RPMI8226 (cell line): ENCODE results near the gene DOK4.

ENCODE experiments used
- DNase-seq: peaks from one replicate; pipeline ENCODE4 v3.0.0-alpha.2; 2015

Gene DOK4

GRCh38 chr16:57518922-57519321 lies 32.6 kb upstream of the DOK4 start:
- no peak for DNase-seq

GRCh38 chr16:57518520-57518919 lies 32.2 kb upstream of the DOK4 start:
- no peak for DNase-seq

- peak; percentile 70 for DNase-seq
These were observed 31.4 kb upstream of the DOK4 start for GRCh38 chr16:57517397-57518367.

GRCh38 chr16:57516773-57517172 lies 30.5 kb upstream of the DOK4 start:
- DNase-seq, result no peak

GRCh38 chr16:57516176-57516725 lies 30.0 kb upstream of the DOK4 start:
- DNase-seq, result no peak

GRCh38 chr16:57514791-57515600 lies 28.7 kb upstream of the DOK4 start:
- DNase-seq, result no peak

GRCh38 chr16:57514371-57514770 lies 28.1 kb upstream of the DOK4 start:
- no peak for DNase-seq

GRCh38 chr16:57513371-57514102 lies 27.2 kb upstream of the DOK4 start:
- DNase-seq, result no peak

- DNase-seq, result no peak
These were observed 26.2 kb upstream of the DOK4 start for GRCh38 chr16:57512296-57513001.

GRCh38 chr16:57510016-57510871 lies 24.0 kb upstream of the DOK4 start:
- no peak for DNase-seq

- no peak for DNase-seq
These were observed 23.1 kb upstream of the DOK4 start for GRCh38 chr16:57509231-57509923.

- no peak for DNase-seq
These were observed 21.7 kb upstream of the DOK4 start for GRCh38 chr16:57508035-57508425.

- no peak for DNase-seq
These were observed 21.1 kb upstream of the DOK4 start for GRCh38 chr16:57507136-57508034.

GRCh38 chr16:57505169-57505568 lies 18.9 kb upstream of the DOK4 start:
- no peak for DNase-seq

GRCh38 chr16:57504491-57504890 lies 18.2 kb upstream of the DOK4 start:
- DNase-seq, result no peak

- no peak for DNase-seq
These were observed 17.7 kb upstream of the DOK4 start for GRCh38 chr16:57504001-57504400.

GRCh38 chr16:57503366-57503765 lies 17.1 kb upstream of the DOK4 start:
- DNase-seq, result no peak

GRCh38 chr16:57502048-57502775 lies 15.9 kb upstream of the DOK4 start:
- DNase-seq, result no peak

- DNase-seq, result no peak
These were observed 15.2 kb upstream of the DOK4 start for GRCh38 chr16:57501492-57501891.
